Cardiac septum (tissue), 1 donor: Measurements from ENCODE around the gene MSRB2. TPM values are rescaled to one million over a fixed set of nuclear protein-coding genes. Genes with fewer than 3 reads are reported as not detected.

Experiments
- DNase-seq: peaks from one replicate; pipeline ENCODE4 v3.0.0-alpha.2; 2020; ENCODE audit warnings: low spot score
- intact Hi-C: fragments of 100-400 bp; cut with DNase I; formaldehyde crosslinking; loops from one replicate; pipeline ENCODE4 v1.14.0; 2022
- total RNA-seq: library from RNA; stranded (reverse); fragmentation: NEBNext Ultra II Directional; extraction: Animal tissue kit (Norgen Biotek cat#: 25700); gene quantifications from one replicate; pipeline ENCODE4 v1.2.1, GENCODE V29; 2021
- donor health status: DM: no; HTN: no; CAD: no.

MSRB2 gene
- total RNA-seq, 1 donor from 2014 or later = 132 TPM

DNA sequence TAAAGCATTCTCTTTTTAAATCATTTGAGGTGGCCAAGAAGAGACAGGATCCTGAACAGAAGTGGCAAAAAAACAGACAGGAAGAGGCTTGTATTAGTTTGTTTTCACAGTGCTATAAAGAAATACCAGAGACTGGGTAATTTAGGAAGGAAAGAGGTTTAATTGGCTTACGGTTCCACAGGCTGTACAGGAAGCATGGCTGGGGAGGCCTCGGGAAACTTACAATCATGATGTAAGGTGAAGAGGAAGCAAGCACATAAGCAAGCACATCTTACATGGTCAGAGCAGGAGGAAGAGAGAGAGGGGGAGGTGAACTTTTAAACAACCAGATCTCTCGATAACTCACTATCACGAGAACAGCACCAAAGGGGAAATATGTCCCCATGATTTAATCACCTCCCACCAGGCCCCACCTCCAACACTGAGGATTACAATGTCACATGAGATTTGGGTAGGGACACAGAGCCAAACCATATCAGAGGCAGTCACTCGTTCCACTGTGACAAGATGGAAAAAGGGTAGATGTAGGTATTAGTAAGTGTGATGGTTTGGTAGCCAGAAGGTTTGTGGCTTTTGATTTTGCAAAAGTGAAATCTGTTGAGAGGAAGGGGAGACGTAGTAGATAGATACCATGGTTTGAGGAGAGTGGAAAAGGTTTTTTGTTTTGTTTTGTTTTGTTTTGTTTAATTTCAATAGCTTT, 5.1 kb downstream of the MSRB2 start:
- no peak for DNase-seq
- intact Hi-C loops = no loop called here

- no peak for DNase-seq
- intact Hi-C loops = no loop called here
Observed at GRCh38 chr10:23106331-23107072, 11.1 kb downstream of the MSRB2 start.

DNA sequence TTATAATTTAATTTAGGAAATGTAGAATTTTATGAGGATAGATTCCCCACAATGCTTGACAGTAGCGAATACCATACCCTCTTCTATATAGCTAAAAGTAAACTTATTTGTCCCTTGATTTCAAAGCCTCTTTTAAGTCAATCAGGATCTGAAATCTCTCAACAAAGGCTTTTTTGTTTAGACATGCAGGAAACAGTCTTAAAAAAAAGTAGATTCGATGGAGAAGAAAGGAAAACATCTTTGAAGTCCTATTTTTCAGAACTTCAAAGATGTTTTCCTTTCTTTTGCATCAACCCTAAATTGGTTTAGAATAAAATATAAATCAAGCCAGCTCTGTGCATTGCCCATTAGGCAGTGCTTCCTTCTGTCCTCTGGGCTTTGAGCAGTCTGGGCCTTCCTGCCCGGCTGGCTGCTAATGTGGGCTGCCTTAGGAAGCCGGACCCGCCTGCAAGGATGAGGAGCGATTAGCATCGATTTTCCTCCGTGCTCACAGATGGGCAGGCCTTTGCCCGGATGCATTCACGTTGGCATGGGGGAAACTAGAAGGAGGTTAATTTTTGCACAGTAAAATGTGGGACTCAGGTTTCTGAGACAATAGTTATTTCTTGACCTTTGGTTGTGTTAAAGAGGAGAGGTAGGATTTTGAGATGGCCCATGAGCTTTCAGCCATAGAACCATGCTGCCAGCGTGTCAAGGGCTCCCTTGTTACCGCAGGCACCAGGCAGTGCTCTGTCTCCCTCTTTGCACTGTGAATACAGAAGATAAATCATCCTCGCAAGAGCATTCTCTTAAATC, 15.5 kb downstream of the MSRB2 start:
- no peak for DNase-seq
- intact Hi-C loops = no loop called here

GRCh38 chr10:23111517-23112286, 16.3 kb downstream of the MSRB2 start:
- no peak for DNase-seq

GRCh38 chr10:23114228-23114850, 19.0 kb downstream of the MSRB2 start:
- DNase-seq = no peak
- intact Hi-C loops = no loop called here

More at GRCh38 chr10:23111517-23112286, 16.3 kb downstream of the MSRB2 start:
- intact Hi-C loops = no loop called here

DNA sequence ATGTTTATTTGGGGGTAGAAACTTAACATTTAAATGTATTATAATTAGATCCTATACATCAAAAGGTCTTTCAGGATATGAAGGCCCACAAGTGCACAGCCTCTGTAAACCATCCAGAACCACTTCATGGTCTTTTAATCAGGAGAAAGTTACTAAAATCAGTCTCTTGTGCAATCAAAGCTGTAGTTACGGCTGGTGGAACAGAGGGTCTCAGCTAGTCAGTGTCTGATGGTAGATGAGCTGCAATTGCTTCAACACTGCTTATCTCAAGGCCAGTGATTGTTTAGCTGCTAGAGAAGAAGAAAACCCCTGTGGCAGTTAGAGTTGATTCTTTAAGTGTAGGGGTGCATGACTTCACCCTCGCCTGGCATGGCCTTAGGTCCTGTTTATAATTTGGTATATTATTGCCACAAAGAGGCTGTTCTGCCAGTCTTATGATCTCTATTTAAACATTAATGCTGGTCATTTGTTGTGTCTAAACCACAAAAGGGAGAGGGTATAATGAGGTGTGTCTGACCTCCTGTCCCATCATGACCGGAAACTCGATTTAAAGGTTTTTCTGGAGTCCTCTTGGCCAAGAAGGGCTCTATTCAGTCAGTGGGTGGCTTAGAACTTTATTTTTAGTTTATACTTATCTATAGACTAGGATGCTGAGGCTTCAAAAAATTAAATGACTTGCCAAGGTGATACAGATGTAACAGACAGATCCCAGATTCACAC, 21.3 kb downstream of the MSRB2 start:
- no peak for DNase-seq
- intact Hi-C loops = no loop called here

GRCh38 chr10:23120001-23120934, 24.9 kb downstream of the MSRB2 start:
- intact Hi-C loops = no loop called here
- DNase-seq = no peak

- no peak for DNase-seq
Observed at GRCh38 chr10:23121135-23121534, 25.8 kb downstream of the MSRB2 start.

DNA sequence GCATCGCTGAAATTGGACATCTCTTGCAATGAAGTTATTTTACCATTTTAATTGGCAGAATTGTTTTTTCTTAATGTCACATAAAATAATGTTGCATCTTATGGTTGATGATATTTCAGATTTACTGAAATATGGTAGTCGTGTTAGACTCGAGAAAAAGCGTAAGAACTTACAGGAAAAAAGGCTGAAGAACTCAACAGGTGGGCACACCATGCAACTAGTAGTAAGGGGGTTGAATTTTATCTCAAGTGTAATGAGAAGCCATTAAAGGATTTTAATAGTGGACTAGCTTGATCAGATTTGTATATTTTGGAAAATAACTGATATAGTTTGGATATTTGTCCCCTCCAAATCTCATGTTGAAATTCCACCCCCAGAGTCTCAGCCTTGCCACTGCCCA, 41.1 kb downstream of the MSRB2 start:
- intact Hi-C loops = no loop called here
- DNase-seq = no peak

More at GRCh38 chr10:23121135-23121534, 25.8 kb downstream of the MSRB2 start:
- intact Hi-C loops = no loop called here

DNA sequence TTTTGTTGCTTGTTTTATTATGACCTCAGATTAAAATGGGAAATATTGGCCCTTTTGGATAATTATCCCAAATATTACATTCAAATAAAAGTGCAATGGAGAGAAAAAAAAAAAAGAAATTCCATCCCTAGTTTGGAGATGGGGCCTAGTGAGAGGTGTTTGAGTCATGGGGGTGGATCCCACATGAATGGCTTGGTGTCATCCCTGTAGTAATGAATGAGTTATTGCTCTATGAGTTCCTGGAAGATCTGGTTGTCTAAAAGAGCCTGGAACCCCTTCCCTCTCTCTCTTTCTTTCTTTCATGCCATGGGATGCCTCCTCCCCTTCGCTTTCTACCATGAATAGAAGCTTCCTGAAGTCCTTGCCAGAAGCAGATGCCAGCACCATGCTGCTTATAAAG, 44.3 kb downstream of the MSRB2 start:
- DNase-seq = no peak
- intact Hi-C loops = no loop called here

- DNase-seq = no peak
- intact Hi-C loops = no loop called here
Observed at GRCh38 chr10:23141995-23142394, 46.6 kb downstream of the MSRB2 start.

DNA sequence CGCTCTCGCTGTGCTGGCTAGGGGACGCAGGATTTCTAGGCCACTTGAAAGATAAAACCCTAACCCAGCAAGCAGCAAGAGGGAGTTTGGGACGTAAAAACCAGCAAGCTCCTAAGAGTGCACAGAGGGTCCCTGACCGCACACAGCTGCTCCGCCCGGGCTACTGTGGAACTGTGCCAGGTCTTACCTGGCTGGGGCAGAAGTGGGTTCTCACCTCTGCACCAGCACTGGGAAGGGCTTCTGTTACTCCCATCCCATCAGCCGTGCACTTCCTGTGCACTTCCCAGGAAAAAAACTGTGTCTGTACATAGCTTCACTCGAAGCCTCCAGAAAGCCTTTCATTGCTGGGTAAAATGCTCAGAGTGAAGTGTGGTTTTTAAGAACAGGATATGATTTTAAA, 50.9 kb downstream of the MSRB2 start:
- DNase-seq = no peak
- intact Hi-C loops = no loop called here

DNA sequence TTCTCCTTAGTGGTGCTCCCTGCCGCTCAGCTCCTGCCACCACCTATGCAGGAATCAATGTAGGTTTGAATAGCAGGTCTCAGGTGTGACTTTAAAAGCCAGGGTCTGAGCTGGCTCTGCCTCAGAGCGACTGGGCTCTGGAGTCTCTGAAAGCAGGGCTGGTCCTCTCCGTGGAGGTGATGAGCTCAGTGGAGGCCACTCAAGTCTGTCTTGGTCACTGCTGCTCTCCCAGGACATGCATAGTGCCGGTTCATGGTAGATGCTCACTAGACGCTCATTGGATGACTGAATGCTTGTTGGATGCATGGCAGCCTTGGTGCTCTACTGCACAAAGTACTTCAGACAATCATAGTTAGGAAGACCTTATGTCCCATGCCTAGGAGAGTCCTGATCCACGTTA, 51.7 kb downstream of the MSRB2 start:
- intact Hi-C loops = no loop called here
- no peak for DNase-seq

GRCh38 chr10:23148214-23148613, 52.8 kb downstream of the MSRB2 start:
- intact Hi-C loops = no loop called here
- DNase-seq = no peak

DNA sequence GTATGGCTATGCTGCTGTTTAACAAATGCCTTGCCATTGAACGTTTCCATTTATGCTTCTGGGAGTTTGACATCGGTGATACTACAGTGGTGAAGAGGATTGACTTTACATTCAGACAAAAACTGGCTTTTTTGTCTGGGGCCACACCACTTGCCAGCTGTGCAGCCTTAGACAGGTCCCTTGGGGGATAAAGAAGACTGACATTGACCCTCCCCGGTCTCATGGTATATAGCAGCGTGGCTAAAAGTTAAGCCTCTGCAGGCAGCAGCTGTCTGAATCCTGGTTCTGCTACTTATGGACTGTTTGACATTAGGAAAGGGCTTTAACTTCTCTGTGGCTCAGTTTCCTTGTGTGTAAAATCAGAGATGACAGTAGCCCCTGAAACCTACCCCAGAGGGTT, 54.7 kb downstream of the MSRB2 start:
- intact Hi-C loops = no loop called here
- DNase-seq = no peak

GRCh38 chr10:23150610-23151009, 55.2 kb downstream of the MSRB2 start:
- intact Hi-C loops = no loop called here

DNA sequence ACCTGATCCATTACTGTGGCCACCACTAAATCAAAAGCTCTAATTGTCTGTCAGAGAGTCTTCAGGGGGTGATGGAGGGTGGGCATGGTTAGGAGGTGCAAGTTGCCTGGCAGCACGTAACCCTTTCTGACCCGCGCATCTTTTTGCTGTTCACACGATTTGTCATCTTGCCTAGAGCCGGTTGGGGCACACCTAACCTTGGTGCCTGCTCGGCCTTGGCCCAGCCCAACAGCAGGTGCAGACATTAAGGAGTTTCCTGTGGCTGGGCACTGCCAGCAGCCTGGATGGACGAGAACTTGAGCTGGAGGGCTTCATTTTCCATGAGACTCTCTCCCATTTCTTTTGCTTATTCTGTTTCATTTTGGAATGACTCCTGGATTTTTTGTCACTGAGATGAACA, 55.7 kb downstream of the MSRB2 start:
- no peak for DNase-seq
- intact Hi-C loops = no loop called here

More at GRCh38 chr10:23150610-23151009, 55.2 kb downstream of the MSRB2 start:
- no peak for DNase-seq

DNA sequence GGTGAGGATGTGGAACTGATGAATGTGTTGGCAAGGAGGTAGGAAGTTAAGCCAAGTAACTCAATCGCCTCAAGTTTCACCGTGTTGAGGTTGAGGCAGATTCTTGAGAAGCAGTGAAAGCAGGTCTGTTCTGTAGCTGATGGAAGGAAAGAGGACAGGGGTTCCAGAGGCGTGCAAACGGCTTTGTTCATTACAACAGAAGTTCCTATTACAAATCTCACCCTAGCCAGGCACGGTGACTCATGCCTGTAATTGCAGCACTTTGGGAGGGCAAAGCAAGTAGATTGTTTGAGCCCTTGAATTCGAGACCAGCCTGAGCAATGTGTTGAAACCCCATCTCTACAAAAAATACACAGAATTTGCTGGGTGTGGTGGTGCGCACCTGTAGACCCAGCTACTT, 59.8 kb downstream of the MSRB2 start:
- DNase-seq = no peak
- intact Hi-C loops = no loop called here
